HG02973 (cell line): Measurements from ENCODE around the gene ZBTB17.
"Not testable (repeated sequence)": the region's sequence is repeated elsewhere in the genome, so short reads cannot be mapped to it uniquely, and the experiment has no call there.

ENCODE experiments used
- ATAC-seq: cut with Tn5 transposase; IDR thresholded peaks from one replicate; pipeline ENCODE4 v1.9.1; 2021; ENCODE audit warnings: moderate library complexity; ENCODE audit not compliant: unreplicated experiment

The ZBTB17 gene

DNA sequence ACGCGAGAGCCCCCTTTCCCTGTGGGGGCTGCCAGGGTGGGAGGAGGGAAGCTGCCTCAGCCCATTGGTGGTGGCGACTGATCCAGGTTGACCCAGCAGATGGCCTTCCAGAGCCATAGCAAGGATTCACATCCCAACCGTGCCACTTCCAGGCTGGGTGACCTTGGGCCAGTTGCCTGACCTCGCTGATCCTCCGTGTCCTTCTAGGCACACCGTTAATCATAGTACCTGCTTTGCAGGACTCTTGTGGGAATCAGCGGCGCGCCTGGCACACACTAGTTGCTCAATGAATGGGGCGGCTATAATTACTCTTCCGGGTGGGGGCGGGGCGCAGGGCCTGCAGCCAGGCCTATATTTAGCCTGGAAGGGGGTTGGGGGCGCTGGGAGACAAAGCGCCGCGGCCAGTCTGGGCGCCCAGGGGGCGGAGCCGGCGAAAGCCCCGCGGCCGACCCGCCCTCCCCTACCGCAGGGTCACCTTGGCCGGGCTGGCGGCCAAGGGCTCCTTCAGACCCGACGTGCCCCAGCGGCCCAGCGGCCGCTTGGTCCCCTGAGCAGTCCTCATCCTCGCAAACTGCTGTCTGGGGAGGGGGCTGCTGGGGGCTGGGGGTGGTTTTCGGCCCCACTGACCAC, 36.8 kb upstream of the ZBTB17 start:
- peak; percentile 40 for ATAC-seq

DNA sequence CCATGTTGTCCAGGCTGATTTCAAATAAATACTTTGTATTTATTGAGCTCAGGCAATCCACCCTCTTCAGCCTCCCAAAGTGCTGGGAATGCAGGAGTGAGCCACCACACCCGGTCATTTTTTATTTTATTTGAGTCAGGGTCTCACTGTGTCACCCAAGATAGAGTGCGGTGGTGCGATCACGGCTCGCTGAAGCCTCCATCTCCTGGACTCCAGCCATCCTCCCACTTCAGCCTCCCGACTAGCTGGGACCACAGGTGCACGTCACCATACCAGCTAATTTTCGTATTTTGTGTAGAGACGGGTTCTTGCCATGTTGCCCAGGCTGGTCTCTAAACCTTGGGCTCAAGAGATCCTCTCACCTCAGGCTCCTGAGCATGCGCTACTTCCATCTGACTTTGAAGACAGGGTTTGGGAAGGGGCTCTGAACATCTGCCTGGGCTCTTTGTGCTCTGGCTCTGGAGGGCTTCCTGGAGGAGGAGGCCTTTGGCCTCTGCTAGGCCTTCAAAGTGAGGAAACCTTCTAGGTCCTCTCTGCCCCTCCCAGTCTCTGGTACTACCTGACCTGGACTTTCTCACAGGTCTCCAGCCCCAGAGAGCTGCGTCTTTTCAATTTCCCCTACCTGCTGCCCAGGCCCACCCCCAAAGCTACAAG, 36.2 kb upstream of the ZBTB17 start:
- no peak for ATAC-seq

DNA sequence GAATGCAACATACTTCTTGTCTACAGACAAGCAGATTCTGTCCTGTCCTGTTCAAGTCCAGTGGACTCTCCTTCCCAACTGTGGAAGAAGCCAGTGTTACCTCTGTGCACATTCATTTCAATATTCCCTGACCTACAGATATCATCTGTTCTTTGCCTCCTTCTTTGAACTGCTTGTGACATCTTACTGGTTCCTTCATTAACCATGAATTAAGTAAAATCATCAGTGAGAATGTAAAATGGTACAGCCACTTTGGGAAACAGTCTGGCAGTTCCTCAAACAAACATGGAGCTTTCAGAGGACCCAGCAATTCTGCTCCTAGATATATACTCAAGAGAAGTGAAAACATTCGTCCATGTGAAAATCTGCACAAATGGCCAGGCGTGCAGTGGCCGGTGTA, 34.9 kb upstream of the ZBTB17 start:
- ATAC-seq: no peak

- no peak for ATAC-seq
These were observed 33.8 kb upstream of the ZBTB17 start for GRCh38 chr1:16009678-16010077.

DNA sequence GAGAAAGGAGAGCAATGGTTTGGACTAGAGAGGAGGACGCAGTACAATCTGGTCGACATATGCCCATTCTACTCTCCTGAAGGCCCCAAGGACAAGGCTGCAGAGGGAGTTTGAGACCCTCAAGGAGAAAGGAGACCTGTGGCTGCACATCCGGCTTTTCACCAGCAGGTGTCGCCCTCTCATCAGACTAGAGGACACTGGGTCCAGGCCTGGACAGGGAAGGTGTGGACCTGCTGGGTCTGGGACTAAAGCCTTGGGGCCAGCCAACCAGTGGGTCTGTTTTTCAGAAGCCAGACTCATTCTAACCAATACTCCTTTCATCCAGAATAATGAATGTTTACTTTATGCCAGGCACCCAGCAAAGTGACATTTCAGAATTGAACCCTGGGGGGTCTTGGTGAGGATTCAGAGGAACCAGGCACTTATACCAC, 33.1 kb upstream of the ZBTB17 start:
- ATAC-seq: no peak

DNA sequence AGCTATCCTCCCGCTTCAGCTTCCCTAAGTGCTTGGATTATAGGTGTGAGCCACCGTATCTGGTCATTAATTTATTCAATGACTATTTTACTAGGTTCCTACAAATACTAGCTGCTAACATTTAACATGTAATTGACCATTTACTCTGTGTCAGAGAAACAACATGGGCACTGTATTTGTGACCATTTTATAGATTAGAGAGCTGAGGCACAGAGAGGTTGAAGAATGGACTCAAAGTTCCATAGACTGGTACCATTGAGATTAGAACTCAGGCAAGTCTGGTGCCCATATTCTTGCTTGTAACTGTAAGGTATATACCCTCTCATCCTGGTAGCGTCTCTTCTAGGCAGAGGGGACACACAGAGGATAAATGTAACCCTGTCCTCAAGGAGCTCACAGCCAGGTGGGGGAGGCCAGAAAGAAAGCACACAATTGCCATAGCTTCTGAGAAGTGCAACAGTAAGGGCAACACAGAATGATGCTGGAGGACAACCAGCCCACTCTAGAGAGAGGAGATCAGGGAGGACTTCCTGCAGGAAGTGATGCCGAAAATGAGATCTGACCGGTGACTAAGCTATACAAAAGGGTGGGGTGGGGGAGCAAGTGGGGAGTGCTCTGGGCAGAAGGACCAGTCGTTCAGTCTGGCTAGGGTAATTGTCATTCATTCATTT, 31.9 kb upstream of the ZBTB17 start:
- ATAC-seq: no peak

DNA sequence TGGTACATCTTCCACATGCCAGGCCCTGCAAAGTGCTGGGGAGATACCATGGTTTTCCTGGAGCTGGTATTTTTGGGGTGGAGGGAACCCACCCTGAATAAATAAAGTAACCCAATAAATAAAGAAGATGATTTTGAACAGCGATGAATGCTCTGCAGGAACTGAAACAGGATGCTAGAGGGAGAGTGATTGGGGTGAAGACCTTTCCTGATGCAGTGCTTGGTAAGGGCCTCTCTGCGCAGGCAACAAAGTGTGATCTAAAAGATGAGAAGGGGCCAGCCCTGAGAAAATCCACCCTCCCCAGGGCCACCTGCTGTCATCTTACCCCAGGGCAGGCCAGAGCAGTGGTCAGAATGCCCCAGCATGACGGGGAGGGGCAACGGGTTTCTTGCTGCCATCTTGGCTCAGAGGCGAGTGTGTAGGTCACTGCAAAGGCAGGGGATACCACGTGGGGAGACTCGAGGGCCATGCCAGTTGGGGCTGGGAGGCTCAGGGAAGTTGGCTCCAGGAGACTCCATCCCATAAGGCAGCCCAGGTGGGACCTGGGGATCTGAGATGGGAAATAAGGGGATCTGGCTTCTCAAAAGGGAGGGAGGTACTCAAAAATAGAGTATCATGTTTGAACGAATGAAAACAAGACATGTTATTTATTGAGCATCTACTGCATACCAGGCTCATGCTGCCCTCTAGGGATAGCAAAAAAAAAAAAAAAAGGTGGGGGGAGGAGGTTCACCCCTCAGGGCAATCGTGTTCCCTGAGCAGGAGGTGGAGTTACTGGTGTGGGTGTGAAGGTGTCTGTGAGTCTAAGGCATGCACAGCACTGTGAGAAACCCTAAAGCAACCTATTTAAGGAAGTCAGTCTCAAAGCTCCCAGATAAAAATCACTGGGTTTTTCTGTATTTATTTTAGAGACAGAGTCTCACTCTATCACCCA, 30.9 kb upstream of the ZBTB17 start:
- no peak for ATAC-seq

- ATAC-seq: no peak
These were observed 30.1 kb upstream of the ZBTB17 start for GRCh38 chr1:16006010-16006409.

DNA sequence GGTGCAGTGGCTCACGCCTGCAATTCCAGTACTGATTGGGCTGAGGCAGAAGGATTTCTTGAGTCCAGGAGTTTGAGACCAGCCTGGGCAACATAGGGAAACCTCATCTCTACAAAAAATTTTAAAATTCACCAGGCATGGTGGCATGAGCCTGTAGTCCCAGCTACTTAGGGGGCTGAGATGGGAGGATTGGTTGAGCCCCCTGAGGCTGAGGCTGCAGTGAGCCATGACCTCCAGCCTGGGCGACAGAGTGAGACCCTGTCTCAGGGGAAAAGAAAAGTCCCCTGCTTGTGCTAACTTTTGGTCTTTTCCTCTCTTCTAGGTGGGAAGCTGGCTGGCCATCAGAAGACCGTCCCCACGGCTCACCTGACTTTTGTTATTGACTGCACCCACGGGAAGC, 29.7 kb upstream of the ZBTB17 start:
- ATAC-seq: no peak

GRCh38 chr1:16001274-16001673, 25.4 kb upstream of the ZBTB17 start:
- ATAC-seq: not testable (repeated sequence)

- no peak for ATAC-seq
These were observed 23.0 kb upstream of the ZBTB17 start for GRCh38 chr1:15998929-15999328.

- ATAC-seq: no peak
These were observed 21.9 kb upstream of the ZBTB17 start for GRCh38 chr1:15997637-15998280.

GRCh38 chr1:15997076-15997585, 21.2 kb upstream of the ZBTB17 start:
- ATAC-seq: no peak

GRCh38 chr1:15994590-15995351, 18.9 kb upstream of the ZBTB17 start:
- no peak for ATAC-seq

GRCh38 chr1:15994081-15994480, 18.2 kb upstream of the ZBTB17 start:
- ATAC-seq: no peak

DNA sequence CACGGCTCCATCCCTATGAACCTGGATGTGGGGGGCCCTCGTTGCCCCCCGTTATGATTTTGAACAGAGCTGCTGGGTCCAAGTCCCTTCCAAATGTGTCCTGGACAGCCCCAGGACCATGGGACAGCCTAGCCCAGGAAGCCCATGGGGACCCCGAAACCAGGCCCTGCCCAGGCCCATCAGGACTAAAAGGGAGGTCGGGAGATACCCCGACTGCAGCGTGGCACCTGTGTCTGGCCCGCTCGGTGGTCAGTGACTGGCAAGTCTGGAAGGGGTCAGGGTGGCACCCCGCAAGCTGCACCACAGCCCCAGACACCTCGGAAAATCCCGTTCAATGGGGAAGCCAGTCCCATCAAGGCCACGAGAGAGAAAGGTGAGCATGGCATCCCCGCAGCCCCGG, 17.8 kb upstream of the ZBTB17 start:
- ATAC-seq: no peak

DNA sequence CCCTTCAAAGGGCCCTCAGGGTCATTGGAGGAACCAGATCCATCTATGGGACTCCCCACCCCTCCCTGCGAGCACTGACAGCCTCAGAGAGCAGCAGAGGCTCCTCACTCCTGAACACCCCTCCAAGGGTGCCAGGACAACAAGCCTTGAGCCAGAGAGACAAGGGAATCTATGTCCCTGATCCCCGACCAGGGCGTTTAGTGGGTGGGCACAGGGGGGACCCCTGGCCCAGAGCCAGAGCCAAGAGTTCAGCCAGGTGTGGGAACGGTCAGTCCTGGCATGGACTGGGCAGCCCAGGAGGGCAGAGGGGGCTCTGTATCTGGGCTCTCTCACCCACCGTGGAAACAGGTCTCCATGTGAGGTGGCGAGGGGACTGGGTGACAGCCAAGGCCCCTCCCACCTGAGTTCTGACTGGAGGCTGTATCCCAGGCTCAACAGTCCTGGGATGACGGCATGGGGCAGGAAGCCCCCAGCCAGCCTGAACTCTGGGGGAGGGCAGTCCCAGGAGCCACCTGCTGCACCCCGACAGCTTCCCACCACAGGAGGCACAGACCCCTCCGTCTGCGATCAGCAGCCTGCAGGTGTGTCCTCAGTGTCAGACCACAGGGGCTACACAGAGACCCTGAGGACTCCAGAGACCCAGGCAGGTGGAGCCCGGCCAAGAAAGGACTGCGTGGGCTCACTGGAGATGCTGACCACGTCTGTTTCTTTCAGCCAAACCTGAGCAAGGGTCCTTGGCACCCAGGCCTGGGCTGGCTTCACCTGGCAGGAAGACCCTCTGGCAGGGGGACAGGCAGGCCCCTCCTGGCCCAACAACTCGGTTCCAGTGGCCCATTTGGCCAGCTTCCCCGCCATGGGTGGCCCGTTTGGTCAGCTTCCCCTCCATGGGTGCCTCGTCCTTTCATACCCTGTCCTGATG, 16.9 kb upstream of the ZBTB17 start:
- ATAC-seq: no peak

GRCh38 chr1:15992187-15992553, 16.3 kb upstream of the ZBTB17 start:
- ATAC-seq: no peak
